Umbilical cord (tissue), 2 donors: Measurements from ENCODE around the gene SLC25A26. TPM values are rescaled to one million over a fixed set of nuclear protein-coding genes. Genes with fewer than 3 reads are reported as not detected.
A peak's percentile ranks its signal among the peaks of the same experiment; 100 is the strongest.

Experiments used
- DNase-seq: peaks from one replicate; pipeline ENCODE4 v3.0.0-alpha.2; 2015; ENCODE audit warnings: low spot score
- total RNA-seq: library from RNA; depleted of rRNA; stranded (reverse); fragments of >200 nt; gene quantifications from one replicate; pipeline ENCODE4 v1.2.3, GENCODE V29; 2014; ENCODE audit warnings: low replicate concordance; ENCODE audit not compliant: insufficient read depth

Gene SLC25A26
- total RNA-seq, 1 donor from 2014 or later, result 10.6 TPM

DNA sequence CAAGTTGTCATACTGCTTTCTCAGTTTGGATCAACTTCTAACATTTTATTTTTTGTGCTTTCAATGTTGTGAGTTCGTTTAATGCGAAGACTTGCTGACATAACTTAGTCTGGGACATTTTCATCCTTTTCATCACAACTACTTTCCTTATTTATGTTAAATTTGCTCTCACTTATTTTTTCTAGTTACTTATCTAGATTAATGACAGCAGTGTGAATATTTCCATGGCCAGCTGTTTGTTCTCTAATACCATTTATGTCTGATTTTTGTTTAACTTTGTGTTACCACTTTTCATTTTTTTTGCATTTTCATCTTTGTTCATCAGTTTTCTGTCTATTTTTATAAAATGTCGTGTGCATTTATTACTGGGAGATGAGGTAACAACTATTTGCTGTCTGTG is 6.2 kb downstream of the SLC25A26 start:
- no peak for DNase-seq

DNA sequence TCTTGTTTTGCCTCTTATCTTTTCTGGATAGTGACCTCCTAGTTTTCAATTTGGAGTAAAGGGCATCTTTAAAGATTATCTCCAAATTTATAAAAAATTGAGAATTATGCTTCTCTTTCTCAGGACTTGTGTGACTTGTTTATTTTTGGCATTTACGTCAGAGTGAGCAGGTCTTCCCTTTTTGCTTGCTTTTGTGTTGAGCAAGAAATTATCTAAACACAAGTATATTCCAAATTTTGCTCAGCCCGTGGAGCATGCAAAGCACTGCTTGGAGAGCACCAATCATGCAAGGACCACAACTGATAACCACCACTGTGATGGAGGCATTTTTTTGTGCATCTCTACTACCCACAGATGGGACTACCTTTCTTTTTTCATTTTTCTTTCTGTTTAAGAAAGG is 7.1 kb downstream of the SLC25A26 start:
- no peak for DNase-seq

DNA sequence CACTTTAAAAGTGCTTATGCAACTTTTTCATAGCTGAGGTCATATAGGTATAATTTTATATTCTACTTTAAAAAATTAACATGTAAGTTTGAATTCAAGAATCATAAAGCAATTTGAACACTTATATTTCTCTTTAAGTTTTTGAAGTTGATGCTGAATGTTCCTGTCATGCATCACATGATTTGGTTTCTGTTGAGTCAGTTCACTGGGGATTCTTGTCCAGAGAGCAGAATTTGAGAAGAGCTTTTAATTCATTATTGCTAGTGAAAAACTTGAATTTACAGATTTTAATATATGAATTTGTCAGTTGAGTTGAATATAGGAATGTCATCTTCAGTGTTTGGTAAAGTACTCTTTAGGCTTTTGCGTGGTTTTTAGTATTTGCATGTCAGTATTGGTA is 7.9 kb downstream of the SLC25A26 start:
- no peak for DNase-seq

DNA sequence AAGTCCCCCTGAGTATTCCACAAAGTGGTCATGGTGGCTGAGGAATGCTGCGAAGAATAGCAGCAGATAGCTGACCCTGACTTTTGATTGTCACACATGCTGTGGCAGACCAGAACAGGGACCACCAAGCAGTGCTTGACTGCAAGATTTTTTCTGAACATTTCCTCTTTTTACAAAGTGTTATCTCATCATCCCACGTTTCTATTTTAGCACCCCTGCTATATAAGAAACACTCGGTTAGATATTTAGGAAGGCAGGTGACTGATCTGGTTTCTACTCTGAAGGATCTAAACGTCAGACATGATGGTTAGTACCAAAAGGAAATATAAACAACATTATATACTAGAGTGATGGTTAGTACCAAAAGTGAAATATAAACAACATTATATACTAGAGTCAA is 9.1 kb downstream of the SLC25A26 start:
- DNase-seq, result no peak

DNA sequence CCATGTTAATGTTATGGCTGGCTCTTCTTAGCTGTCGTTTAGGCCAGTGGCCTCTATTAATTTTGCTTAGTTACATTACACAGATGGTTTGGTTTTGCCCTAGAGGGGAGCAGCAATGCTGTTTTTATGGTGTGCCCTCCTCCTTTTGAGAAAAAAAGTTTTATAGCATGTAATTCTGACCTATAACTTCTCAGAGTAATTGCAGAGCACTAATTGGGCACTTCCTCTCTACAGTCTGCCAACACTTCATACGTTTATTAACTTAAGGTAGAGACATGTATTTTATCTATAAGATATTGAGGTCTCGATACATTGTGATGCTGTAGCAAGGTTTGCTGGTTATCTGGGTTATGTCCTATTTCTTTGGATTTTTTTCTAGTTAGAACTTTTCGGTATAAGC is 12.2 kb downstream of the SLC25A26 start:
- no peak for DNase-seq

DNA sequence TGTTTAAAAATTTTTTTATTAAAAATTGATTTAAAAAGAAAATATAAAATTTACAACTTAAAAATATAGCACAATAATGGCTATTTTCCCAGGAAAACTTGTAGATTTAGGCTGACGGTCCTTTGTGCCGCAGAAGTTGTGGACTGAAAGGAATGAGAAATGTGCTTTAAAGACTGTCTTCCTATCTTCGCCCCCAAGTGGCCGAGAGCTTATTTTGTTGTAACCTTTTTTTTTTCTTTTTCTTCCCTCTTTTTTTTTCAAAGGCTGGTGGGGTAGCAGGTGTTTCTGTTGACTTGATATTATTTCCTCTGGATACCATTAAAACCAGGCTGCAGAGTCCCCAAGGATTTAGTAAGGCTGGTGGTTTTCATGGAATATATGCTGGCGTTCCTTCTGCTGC is 15.5 kb downstream of the SLC25A26 start:
- DNase-seq, result peak; percentile 12

DNA sequence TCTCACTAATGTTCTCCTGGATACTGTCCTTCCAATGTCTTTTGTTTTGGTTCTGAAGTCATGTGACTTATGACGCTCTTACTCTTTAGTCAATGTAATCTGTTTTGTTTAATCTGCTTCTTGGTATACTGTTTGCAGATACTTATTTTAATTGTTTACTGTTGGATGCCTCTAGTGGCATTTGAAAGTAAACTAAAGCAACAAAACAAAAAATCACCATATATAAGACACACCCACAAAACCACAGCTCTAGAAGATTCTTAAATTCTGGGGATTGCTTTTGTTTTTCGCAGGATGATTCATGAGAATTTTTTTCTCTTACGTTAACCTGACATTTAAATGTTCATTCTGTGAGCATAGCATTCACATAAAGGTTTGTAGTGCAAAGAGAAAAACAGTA is 16.8 kb downstream of the SLC25A26 start:
- DNase-seq, result no peak

DNA sequence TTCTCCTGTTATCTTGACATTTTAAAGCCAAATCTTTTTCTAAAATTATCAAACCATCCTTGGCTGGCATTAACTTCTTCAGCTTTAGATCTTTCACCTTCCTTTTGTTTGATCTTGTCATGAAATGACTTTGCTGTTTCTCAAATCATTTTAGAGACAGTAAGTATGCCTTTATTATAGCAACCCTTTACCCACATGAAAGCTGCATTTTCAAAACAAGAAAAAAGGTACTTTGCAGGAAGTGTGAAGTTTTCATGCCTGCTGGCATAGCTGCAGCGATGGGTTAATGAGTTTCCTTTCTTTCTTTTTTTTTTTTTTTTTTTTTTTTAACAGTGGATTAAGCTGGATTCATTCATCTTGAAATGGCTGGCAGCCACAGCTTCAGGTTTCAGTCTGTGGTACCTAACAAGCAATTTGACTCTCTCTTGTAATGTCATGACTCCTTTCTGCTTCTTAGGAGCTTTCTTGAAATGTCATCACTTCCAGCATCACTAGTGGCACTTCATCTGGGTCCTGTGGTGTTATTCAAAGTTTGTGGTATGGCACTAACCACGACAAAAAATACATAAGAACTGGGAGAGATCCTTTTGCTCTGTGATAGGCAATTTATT is 18.8 kb downstream of the SLC25A26 start:
- DNase-seq, result no peak

DNA sequence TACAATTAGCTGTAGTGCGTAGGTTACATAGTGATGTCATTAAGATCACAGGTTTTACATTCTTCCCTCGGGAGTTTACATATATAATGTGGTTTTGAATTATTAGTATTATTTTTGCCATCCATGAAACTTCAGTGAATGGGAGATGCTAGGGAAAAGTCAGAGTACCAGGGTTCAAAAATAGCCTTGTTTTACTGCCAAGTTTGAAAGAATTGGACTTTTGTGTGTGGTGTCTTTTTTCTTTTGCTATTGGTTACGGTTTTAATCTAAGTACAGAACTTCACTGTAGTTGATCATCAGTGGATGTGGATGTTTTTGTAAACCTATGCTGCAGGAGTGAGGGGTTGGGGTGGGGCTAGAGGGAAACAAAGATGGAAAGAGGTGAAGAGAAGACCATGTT is 20.7 kb downstream of the SLC25A26 start:
- no peak for DNase-seq

DNA sequence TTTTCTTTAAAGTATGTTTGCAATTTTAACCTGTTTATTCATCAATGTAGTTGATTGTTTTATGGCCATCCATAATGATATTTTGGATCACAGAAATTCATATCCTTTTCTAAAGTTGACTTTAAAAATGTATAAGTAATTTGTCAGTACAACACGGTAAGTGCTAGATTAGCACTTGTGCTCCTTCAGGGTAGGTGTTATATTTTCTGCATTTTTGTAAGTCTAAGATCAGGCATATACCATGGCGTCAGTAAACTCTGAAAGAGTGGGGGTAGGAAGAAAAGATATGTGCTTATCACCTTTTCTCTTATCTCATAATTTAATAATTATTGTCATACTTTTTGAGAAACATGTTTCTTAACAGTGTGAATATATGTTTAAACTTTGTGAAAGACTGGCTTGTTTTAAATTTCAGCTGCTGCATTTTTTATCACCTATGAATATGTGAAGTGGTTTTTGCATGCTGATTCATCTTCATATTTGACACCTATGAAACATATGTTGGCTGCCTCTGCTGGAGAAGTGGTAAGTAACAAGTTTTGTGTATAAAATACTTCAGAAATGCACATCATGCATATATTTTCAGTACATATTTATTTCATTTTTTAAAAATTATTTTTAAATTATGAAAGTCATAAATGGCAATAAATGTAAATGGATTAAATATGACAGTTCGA is 22.1 kb downstream of the SLC25A26 start:
- DNase-seq, result no peak

DNA sequence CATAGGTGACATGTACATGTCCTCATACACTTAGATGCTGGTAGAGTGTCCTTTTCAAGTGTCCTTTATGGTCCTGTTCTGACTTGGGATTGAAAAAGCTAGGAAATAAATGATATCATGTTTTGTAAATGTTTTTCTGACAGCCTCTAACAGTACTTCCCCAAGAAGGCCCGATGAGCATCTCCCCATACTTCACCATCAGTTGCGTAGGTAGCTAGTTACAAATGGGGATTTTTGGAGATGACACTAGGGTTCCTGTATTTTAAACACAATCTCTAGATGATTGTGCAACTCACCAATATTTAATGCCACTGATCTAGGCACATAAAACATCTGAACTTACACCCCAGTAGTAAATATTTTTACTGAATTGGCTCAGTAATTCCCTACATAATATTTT is 27.8 kb downstream of the SLC25A26 start:
- DNase-seq, result no peak

DNA sequence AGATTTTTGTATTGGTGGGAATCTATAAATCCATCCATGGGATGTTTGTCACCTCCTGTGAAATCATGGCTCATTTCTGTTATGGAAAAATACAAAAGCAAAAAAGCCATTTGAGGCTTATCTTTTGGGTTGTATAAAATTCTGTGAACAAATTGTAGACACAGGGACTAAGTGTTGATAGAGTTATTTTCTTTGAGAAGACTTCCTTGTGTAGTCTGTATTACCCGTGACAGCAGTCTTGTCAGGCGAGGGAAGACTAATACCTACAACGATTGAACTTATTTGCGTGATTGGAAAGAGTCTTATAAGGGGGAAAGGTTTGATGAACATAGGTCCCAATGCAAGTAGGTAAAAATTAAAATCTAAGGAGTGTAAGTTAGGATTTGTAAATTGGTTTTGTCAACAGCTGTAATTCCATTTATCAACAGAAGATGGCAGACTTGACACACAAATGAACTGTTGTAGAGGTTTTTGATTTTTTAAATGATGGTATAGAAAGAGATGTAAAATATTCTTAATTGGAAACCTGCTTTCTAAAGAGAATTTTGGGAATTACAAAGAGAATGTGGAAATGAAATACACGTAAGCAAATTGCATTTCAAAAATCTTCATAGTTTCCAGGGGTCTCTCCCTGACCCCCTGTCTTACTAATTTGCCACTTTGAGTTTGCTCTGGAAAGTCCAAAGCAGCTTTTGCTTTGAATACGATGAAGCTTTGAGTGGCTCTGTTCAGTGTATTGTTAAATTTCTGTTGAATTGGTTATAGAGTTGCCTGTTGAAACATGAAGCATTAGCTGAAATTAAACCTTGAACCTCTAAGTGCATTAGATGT is 33.2 kb downstream of the SLC25A26 start:
- DNase-seq, result peak; percentile 24

DNA sequence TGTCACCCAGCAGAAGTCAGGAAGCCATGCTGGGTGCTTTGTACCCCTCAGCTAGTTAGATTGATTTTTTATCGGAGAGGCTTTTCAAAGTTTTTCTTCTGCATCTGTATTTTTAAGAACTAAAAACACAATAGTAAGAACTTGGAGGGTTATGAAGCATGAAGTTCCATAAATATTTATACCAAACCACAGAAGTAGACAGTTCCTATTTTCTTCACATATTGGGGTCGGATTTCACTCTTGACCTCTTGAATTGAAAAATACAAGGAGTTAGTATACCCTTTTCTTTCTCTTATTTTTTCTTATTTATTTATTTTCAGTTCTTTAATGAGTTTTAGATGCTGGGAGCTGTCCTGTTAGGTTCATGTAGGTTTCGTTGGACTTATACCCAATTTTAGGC is 35.1 kb downstream of the SLC25A26 start:
- DNase-seq, result no peak

DNA sequence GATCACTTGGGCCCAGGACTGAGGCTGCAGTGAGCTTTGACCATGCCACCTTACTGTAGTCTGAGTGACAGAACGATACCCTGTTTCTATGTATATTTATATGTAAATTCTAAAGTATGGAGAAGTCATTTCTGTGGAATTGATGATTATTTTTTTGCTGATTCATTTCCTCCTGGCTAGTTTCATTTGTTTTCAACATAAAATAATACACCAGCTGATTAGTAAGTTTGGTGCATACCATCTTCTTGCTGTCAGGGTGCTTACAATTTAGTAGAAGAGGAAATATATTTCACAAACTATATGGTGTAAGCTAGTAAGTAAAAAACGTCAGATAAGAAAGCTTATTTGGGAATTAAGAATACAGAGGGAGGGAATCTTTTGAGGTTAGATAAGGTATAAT is 36.0 kb downstream of the SLC25A26 start:
- no peak for DNase-seq

DNA sequence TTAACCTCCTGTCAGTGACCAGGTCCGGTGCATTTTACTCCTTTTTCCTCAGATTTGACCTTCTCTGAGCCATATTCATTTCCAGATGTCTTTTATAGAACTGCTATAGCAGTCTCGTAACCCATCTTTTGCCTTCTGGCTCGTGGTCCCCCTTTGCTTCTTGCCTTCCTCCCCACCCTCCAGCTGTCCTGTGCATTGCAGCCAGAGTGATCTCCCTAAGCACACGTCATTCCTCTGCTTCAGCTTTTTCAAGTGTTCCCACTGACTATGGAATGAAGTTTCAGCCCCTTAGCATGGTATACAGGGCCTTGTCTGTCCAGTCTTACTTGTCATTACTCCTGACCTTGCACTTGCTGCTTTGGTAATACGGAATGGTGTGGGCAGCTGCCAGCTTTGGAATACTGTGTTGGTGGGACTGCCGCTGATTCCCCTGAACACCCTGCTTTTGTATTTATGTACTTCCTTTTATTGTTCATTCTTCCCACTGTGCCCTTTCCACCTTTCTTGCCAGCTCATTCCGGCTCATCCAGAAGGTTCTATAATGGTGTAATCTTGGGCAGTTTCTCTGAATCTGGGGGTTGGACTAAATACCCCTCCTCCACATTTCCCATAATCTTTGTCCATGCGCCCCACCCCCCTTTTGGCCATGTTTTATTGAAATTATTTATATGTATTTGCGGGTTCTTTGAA is 38.9 kb downstream of the SLC25A26 start:
- no peak for DNase-seq

DNA sequence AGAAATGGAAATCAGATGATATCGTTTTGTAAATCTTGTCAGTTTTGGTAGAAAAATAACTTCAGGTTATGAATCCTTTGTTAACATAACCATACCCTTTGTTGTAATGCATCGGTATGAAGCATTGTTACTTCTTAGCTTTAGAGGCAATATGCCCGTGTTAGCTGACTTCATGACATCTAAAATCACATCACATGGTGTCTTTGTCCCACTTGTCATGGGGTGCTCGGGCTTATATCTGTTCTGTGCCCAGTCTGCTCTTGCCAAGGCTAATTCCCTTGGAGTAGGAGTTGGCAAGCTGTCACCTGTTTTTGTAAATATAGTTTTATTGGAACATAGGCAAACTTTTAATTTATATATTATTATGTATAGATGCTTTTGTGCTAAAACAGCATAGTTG is 39.6 kb downstream of the SLC25A26 start:
- no peak for DNase-seq

DNA sequence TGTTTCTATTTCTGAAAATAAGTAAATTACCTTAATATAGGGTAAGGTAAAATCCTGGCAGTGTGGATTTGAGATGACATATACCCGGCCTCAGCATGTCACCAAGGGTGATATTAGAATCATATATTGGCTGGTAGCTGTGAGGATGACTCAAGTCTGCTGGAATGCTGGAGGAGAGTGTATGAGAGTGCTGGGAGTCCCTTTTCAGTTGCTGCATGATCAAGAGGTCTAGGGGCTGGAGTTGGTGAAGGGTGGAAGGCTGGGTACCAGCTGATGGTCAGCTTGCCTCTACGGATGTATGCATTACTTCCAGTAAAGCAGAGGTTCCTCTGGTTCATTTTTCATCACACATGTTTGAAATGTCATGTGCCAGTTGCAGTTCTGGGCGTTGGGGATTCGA is 40.6 kb downstream of the SLC25A26 start:
- no peak for DNase-seq

DNA sequence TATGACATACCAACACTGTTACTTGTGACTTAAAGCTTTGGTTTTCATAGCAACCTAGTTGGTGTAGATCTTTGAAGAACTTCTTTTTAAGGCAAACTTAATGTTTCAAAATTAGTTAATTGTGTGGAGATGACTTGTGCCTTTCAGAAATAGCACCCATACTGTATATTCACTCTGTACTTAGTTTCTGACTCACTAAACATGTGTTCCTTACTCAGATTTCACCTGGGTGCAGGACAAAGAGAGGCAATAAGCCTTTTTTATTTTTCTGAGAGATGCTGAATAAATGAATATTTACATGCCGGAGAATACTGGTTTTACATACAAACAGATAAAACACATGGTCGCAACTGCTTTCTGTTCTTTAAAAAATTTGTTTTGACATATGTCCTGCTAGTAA is 44.8 kb downstream of the SLC25A26 start:
- DNase-seq, result no peak

DNA sequence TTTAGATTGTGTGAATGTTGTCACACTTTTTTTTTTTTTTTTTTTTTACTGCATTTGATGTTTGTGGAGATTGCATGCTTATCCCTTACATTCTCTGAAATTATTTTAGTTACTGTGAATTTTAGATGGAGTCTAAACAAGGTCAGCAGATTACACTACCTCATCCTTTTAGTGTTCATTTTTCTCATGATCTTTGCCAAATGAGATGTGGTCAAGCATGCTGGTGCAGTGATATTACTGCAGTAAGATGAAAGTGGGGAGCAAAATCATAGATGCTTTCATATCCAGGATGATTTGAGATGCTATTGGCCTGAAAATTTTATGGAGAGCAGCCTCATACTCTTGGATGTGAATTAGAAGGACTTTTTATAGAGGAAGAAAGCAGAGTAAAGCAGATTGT is 45.8 kb downstream of the SLC25A26 start:
- DNase-seq, result no peak

DNA sequence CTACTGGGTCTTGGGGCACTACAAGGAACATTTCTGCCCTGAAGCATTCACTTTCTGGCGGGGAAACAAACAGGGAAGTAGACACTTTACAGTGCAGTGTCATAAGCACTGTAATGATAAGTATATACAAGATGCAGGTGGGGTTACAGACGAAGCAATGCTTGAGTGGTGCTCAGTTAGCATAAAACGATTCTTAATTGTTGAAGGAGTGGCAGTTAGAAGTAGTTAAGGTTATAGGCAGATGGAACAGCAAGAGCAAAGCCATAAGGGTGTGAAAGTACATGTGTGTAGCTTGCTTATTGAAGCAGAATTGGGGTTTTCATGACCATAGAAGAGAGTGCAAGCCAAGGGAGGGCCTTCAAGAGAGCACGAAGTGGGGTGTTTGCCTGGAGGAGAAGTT is 46.2 kb downstream of the SLC25A26 start:
- DNase-seq, result no peak

DNA sequence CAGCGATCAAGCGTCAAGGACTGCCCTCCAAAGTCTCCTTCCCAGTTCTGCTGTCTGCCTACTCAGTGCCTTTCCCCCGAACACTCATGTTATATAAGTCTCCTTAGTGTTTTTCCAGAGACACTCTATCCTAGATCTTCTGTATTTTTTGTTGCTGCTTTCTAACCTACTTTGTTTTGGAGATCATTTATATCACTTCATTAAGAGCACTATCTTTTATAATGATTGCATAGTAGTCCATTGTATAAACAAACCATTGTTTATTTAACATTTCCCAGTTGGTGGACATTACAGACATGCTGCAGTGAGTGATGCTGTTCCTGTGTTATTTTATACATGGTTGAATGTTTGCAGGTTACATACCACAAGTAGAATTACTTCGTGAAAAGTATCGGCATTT is 47.1 kb downstream of the SLC25A26 start:
- DNase-seq, result no peak

DNA sequence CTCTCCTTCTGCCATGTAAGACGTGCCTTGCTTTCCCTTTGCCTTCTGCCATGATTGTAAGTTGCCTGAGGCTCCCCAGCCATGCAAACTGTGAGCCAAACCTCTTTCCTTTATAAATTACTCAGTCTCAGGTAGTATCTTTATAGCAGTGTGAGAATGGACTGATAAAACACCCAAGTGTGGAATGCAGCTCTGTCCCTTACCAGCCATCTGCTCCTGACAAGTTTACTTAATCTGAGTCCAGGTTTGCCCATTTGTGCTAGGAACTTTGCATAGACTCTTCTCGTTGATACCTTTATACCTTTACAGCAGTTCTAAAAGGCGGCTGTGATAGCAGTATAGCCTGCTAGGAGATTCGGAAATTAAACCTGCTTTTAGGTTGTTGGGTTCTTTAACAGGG is 48.1 kb downstream of the SLC25A26 start:
- no peak for DNase-seq
